ENCODE results near the gene PRPF19.

PRPF19 gene

GRCh38 chr11:60879104-60879503, 27.3 kb downstream of the PRPF19 start:
- Histone ChIP-seq H3K27ac (ENCODE audit: low read length) (no peak overlapping the region), H3K4me1 (ENCODE audit: control insufficient read depth in 1 of 2, insufficient read depth in 2 of 2, low read length in 2 of 2) (no peaks in the 10 kb centered on the region), H3K27me3 (ENCODE audit: low read depth, low read length) (no peaks in the 10 kb centered on the region), H3K9me3 (ENCODE audit: control insufficient read depth in 1 of 2, low read length in 2 of 2) (no peaks in the 10 kb centered on the region), H3K36me3 (ENCODE audit: control insufficient read depth in 1 of 2, insufficient read depth in 2 of 2, low read length in 2 of 2) (peaks cover 5 to 9% of the 10 kb centered on the region in 2 donors), H3K4me3 (ENCODE audit: low read depth in 1 of 2, low read length in 2 of 2) (no peak overlapping the region)

DNA sequence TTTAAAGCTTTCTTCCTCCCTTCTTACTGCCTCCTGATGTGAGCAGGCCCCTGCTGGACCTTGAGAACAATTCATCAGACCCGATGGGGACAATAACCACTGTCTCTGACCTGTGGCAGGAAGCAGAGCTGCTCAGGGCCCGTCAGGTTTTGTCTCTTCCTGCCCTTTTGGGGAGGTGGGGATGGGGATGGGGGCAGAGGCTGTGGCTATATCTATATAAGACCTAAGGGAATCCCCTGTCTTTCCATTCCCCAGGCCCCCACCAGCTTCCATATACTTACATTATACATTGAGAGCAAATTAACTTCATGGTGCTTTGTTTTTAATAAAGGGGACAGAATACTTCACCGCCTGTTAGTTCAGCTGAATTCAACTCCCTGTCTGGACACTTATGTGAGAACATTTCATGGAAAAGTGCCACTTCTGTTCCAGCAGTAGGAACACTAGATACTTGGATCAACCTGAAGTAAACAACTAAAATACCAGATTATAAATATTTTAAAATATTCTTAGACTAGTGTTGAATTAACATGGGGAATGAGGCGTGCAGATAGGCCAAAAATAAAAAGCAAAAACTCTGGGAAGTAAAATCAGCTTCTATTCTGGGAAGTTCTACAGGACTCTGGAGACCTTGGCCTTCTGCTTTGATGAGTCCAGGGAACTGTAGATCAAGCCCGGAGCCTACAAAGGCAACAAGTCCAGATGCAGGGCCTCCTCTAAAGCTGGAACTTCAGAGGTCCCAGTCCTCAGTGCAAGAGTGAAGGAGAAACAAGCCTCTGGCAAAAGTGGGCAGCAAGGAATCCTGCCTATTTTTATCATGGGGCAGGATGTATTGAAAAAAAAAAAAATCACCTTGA, 27.9 kb downstream of the PRPF19 start:
- no peaks in the 10 kb centered on the region for H3K27me3 ChIP-seq (ENCODE audit: low read depth, low read length)
- no peaks in the 10 kb centered on the region for H3K4me1 ChIP-seq (ENCODE audit: control insufficient read depth in 1 of 2, insufficient read depth in 2 of 2, low read length in 2 of 2)
- peaks cover 5 to 9% of the 10 kb centered on the region in 2 donors for H3K36me3 ChIP-seq (ENCODE audit: control insufficient read depth in 1 of 2, insufficient read depth in 2 of 2, low read length in 2 of 2)
- H3K4me3 ChIP-seq (ENCODE audit: low read depth in 1 of 2, low read length in 2 of 2) = no peak overlapping the region
- H3K27ac ChIP-seq (ENCODE audit: low read length) = no peak overlapping the region
- H3K9me3 ChIP-seq (ENCODE audit: control insufficient read depth in 1 of 2, low read length in 2 of 2) = no peaks in the 10 kb centered on the region

DNA sequence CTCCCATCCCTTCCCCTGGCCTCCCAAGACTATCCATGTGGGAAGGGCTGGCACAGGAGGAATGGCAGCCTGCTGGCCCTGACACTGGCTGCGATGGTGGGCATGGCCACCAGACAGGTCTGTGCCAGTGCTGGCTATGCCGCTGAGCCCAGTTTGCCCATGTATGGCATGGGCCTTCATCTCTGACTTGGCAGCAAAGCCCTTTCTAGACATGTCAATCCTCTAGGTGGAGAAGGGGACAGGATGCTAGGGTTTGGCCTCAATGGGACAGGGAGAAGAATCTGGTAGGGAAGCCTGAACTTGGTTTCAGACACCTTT, 30.3 kb downstream of the PRPF19 start:
- Histone ChIP-seq H3K4me3 (ENCODE audit: low read depth in 1 of 2, low read length in 2 of 2) (no peak overlapping the region), H3K36me3 (ENCODE audit: control insufficient read depth in 1 of 2, insufficient read depth in 2 of 2, low read length in 2 of 2) (peaks cover 5 to 9% of the 10 kb centered on the region in 2 donors), H3K27me3 (ENCODE audit: low read depth, low read length) (no peaks in the 10 kb centered on the region), H3K27ac (ENCODE audit: low read length) (no peak overlapping the region), H3K4me1 (ENCODE audit: control insufficient read depth in 1 of 2, insufficient read depth in 2 of 2, low read length in 2 of 2) (peaks cover 8 to 15% of the 10 kb centered on the region in 2 donors), H3K9me3 (ENCODE audit: control insufficient read depth in 1 of 2, low read length in 2 of 2) (no peaks in the 10 kb centered on the region)

- H3K36me3 ChIP-seq (ENCODE audit: control insufficient read depth in 1 of 2, insufficient read depth in 2 of 2, low read length in 2 of 2) = peaks cover 5 to 7% of the 10 kb centered on the region in 2 donors
- no peak overlapping the region for H3K27ac ChIP-seq (ENCODE audit: low read length)
- peaks cover 8 to 15% of the 10 kb centered on the region in 2 donors for H3K4me1 ChIP-seq (ENCODE audit: control insufficient read depth in 1 of 2, insufficient read depth in 2 of 2, low read length in 2 of 2)
- H3K9me3 ChIP-seq (ENCODE audit: control insufficient read depth in 1 of 2, low read length in 2 of 2) = no peaks in the 10 kb centered on the region
- no peak overlapping the region for H3K4me3 ChIP-seq (ENCODE audit: low read depth in 1 of 2, low read length in 2 of 2)
- H3K27me3 ChIP-seq (ENCODE audit: low read depth, low read length) = no peaks in the 10 kb centered on the region
Measured at GRCh38 chr11:60875366-60876167, 30.8 kb downstream of the PRPF19 start.

- Histone ChIP-seq H3K27me3 (ENCODE audit: low read depth, low read length) (no peaks in the 10 kb centered on the region), H3K9me3 (ENCODE audit: control insufficient read depth in 1 of 2, low read length in 2 of 2) (no peaks in the 10 kb centered on the region), H3K4me1 (ENCODE audit: control insufficient read depth in 1 of 2, insufficient read depth in 2 of 2, low read length in 2 of 2) (peaks cover 8 to 15% of the 10 kb centered on the region in 2 donors), H3K36me3 (ENCODE audit: control insufficient read depth in 1 of 2, insufficient read depth in 2 of 2, low read length in 2 of 2) (no peaks in the 10 kb centered on the region), H3K27ac (ENCODE audit: low read length) (no peak overlapping the region), H3K4me3 (ENCODE audit: low read depth in 1 of 2, low read length in 2 of 2) (no peak overlapping the region)
Measured at GRCh38 chr11:60874421-60875365, 31.7 kb downstream of the PRPF19 start.

- Histone ChIP-seq H3K4me3 (ENCODE audit: low read depth in 1 of 2, low read length in 2 of 2) (no peak overlapping the region), H3K4me1 (ENCODE audit: control insufficient read depth in 1 of 2, insufficient read depth in 2 of 2, low read length in 2 of 2) (peaks cover 8 to 15% of the 10 kb centered on the region in 2 donors)
Measured at GRCh38 chr11:60873533-60873932, 32.9 kb downstream of the PRPF19 start.

GRCh38 chr11:60872961-60873524, 33.3 kb downstream of the PRPF19 start:
- H3K4me3 ChIP-seq (ENCODE audit: low read depth in 1 of 2, low read length in 2 of 2) = no peak overlapping the region
- peaks cover 8 to 15% of the 10 kb centered on the region in 2 donors for H3K4me1 ChIP-seq (ENCODE audit: control insufficient read depth in 1 of 2, insufficient read depth in 2 of 2, low read length in 2 of 2)
- no peak overlapping the region for H3K27ac ChIP-seq (ENCODE audit: low read length)
- H3K9me3 ChIP-seq (ENCODE audit: control insufficient read depth in 1 of 2, low read length in 2 of 2) = no peaks in the 10 kb centered on the region
- no peaks in the 10 kb centered on the region for H3K36me3 ChIP-seq (ENCODE audit: control insufficient read depth in 1 of 2, insufficient read depth in 2 of 2, low read length in 2 of 2)
- no peaks in the 10 kb centered on the region for H3K27me3 ChIP-seq (ENCODE audit: low read depth, low read length)

More at GRCh38 chr11:60873533-60873932, 32.9 kb downstream of the PRPF19 start:
- no peak overlapping the region for H3K27ac ChIP-seq (ENCODE audit: low read length)
- no peaks in the 10 kb centered on the region for H3K9me3 ChIP-seq (ENCODE audit: control insufficient read depth in 1 of 2, low read length in 2 of 2)
- H3K27me3 ChIP-seq (ENCODE audit: low read depth, low read length) = no peaks in the 10 kb centered on the region
- H3K36me3 ChIP-seq (ENCODE audit: control insufficient read depth in 1 of 2, insufficient read depth in 2 of 2, low read length in 2 of 2) = no peaks in the 10 kb centered on the region

- no peak overlapping the region for H3K27ac ChIP-seq (ENCODE audit: low read length)
- H3K27me3 ChIP-seq (ENCODE audit: low read depth, low read length) = no peaks in the 10 kb centered on the region
- no peaks in the 10 kb centered on the region for H3K36me3 ChIP-seq (ENCODE audit: control insufficient read depth in 1 of 2, insufficient read depth in 2 of 2, low read length in 2 of 2)
- no peaks in the 10 kb centered on the region for H3K9me3 ChIP-seq (ENCODE audit: control insufficient read depth in 1 of 2, low read length in 2 of 2)
- H3K4me3 ChIP-seq (ENCODE audit: low read depth in 1 of 2, low read length in 2 of 2) = no peak overlapping the region
- peaks cover 8 to 15% of the 10 kb centered on the region in 2 donors for H3K4me1 ChIP-seq (ENCODE audit: control insufficient read depth in 1 of 2, insufficient read depth in 2 of 2, low read length in 2 of 2)
Measured at GRCh38 chr11:60872124-60872960, 34.0 kb downstream of the PRPF19 start.

GRCh38 chr11:60871378-60872061, 34.9 kb downstream of the PRPF19 start:
- Histone ChIP-seq H3K4me3 (ENCODE audit: low read depth in 1 of 2, low read length in 2 of 2) (no peak overlapping the region), H3K4me1 (ENCODE audit: control insufficient read depth in 1 of 2, insufficient read depth in 2 of 2, low read length in 2 of 2) (peaks cover 8 to 15% of the 10 kb centered on the region in 2 donors), H3K36me3 (ENCODE audit: control insufficient read depth in 1 of 2, insufficient read depth in 2 of 2, low read length in 2 of 2) (no peaks in the 10 kb centered on the region), H3K27ac (ENCODE audit: low read length) (no peak overlapping the region), H3K27me3 (ENCODE audit: low read depth, low read length) (no peaks in the 10 kb centered on the region), H3K9me3 (ENCODE audit: control insufficient read depth in 1 of 2, low read length in 2 of 2) (no peaks in the 10 kb centered on the region)
